Astrocyte (in vitro differentiated cells and primary cell): ENCODE data around the gene ARF3. TPM values are rescaled to one million over a fixed set of nuclear protein-coding genes. Genes with fewer than 3 reads are reported as not detected.
A peak's percentile ranks its signal among the peaks of the same experiment; 100 is the strongest.

ENCODE experiments used
- DNase-seq: peaks from one replicate; pipeline ENCODE4 v3.0.0-alpha.2; 2010; ENCODE audit warnings: low read depth
- FAIRE-seq: peaks from 2 replicates; lab custom pipeline; 2011; peaks lifted over from hg19 to GRCh38; lab: Jason Lieb, UNC
- H2AFZ ChIP-seq: 2 replicates; pipeline ENCODE4 v1.6.0; 2012; ENCODE audit warnings: low read depth, low read length, inconsistent platforms
- H3K27ac ChIP-seq: 2 replicates; pipeline ENCODE4 v1.5.1; 2011; ENCODE audit warnings: low read depth, low read length, inconsistent platforms
- H3K27me3 ChIP-seq: 2 replicates; pipeline ENCODE4 v1.6.0; 2011; ENCODE audit warnings: low read length, inconsistent platforms; ENCODE audit not compliant: insufficient read depth
- H3K36me3 ChIP-seq: 2 replicates; pipeline ENCODE4 v1.5.1; 2011; ENCODE audit warnings: low read length, inconsistent platforms; ENCODE audit not compliant: insufficient read depth
- H3K4me1 ChIP-seq: 2 replicates; pipeline ENCODE4 v1.5.1; 2011; ENCODE audit warnings: low read length, inconsistent platforms; ENCODE audit not compliant: insufficient read depth
- H3K4me2 ChIP-seq: 2 replicates; pipeline ENCODE4 v1.6.0; 2012; ENCODE audit warnings: low read length, inconsistent platforms
- H3K4me3 ChIP-seq: 2 replicates; pipeline ENCODE4 v1.5.1; 2011; ENCODE audit warnings: low read depth, mild to moderate bottlenecking, low read length, inconsistent platforms; ENCODE audit not compliant: insufficient read depth
- H3K79me2 ChIP-seq: 2 replicates; pipeline ENCODE4 v1.6.0; 2012; ENCODE audit warnings: mild to moderate bottlenecking, low read length, inconsistent platforms; ENCODE audit not compliant: insufficient read depth
- H3K9ac ChIP-seq: 2 replicates; pipeline ENCODE4 v1.6.0; 2012; ENCODE audit warnings: mild to moderate bottlenecking, low read length, inconsistent platforms
- H3K9me3 ChIP-seq: 2 replicates; pipeline ENCODE4 v1.5.1; 2012; ENCODE audit warnings: low read depth, mild to moderate bottlenecking, low read length, inconsistent platforms; ENCODE audit not compliant: insufficient read depth
- H4K20me1 ChIP-seq: 2 replicates; pipeline ENCODE4 v1.6.0; 2012; ENCODE audit warnings: low read length, inconsistent platforms; ENCODE audit not compliant: insufficient read depth
- H3K27ac Mint-ChIP-seq: one replicate; pipeline ENCODE4 v1.8.0; 2021; ENCODE audit warnings: mild to moderate bottlenecking, mixed read lengths; ENCODE audit not compliant: unreplicated experiment
- H3K27me3 Mint-ChIP-seq: one replicate; pipeline ENCODE4 v1.8.0; 2021; ENCODE audit warnings: low read depth, mixed read lengths; ENCODE audit not compliant: unreplicated experiment
- H3K36me3 Mint-ChIP-seq: one replicate; pipeline ENCODE4 v1.8.0; 2021; ENCODE audit warnings: low read depth, mixed read lengths; ENCODE audit not compliant: unreplicated experiment
- H3K4me1 Mint-ChIP-seq: one replicate; pipeline ENCODE4 v1.8.0; 2021; ENCODE audit warnings: low read depth, mixed read lengths; ENCODE audit not compliant: unreplicated experiment
- H3K4me3 Mint-ChIP-seq: one replicate; pipeline ENCODE4 v1.8.0; 2021; ENCODE audit warnings: mild to moderate bottlenecking, moderate library complexity, mixed read lengths; ENCODE audit not compliant: unreplicated experiment
- H3K9me3 Mint-ChIP-seq: one replicate; pipeline ENCODE4 v1.8.0; 2021; ENCODE audit warnings: mild to moderate bottlenecking, mixed read lengths; ENCODE audit not compliant: unreplicated experiment
- CTCF ChIP-seq: IDR thresholded peaks from 2 replicates; pipeline ENCODE4 v1.5.1; 2011; ENCODE audit warnings: low read depth, mild to moderate bottlenecking, inconsistent platforms, low read length, moderate library complexity; ENCODE audit not compliant: insufficient read depth
- EZH2 ChIP-seq: IDR thresholded peaks from 2 replicates; pipeline ENCODE4 v1.6.1; 2012; ENCODE audit warnings: mild to moderate bottlenecking, low read length, inconsistent platforms; ENCODE audit not compliant: insufficient read depth
- total RNA-seq: library from RNA; stranded (reverse); gene quantifications from 2 replicates; pipeline ENCODE4 v1.2.1, GENCODE V29; 2021

The ARF3 gene
- total RNA-seq, 1 donor from 2014 or later = 229 TPM

GRCh38 chr12:48929551-48929950 is 27.7 kb downstream of the ARF3 start:
- H3K4me2 ChIP-seq = no peak overlapping the region
- peaks cover 35% of the 10 kb centered on the region for H4K20me1 ChIP-seq
- DNase-seq (no peak), FAIRE-seq (no peak)
- no peaks in the 10 kb centered on the region for H3K9me3 ChIP-seq
- H3K4me1 Mint-ChIP-seq = peaks cover 4% of the 10 kb centered on the region
- H3K27me3 ChIP-seq = no peaks in the 10 kb centered on the region
- H2AFZ ChIP-seq = no peak overlapping the region
- H3K27me3 Mint-ChIP-seq = no peaks in the 10 kb centered on the region
- H3K79me2 ChIP-seq = peaks cover 7% of the 10 kb centered on the region
- peaks cover 24% of the 10 kb centered on the region for H3K36me3 Mint-ChIP-seq
- H3K4me3 Mint-ChIP-seq = no peak overlapping the region
- peaks cover 17% of the 10 kb centered on the region for H3K36me3 ChIP-seq
- no peak overlapping the region for H3K27ac ChIP-seq
- H3K9me3 Mint-ChIP-seq = no peaks in the 10 kb centered on the region
- TF ChIP-seq EZH2 = no peak
- TF ChIP-seq CTCF = no peak
- H3K9ac ChIP-seq = no peak overlapping the region
- H3K4me3 ChIP-seq = no peak overlapping the region
- H3K4me1 ChIP-seq = peaks cover 5% of the 10 kb centered on the region
- H3K27ac Mint-ChIP-seq = no peak overlapping the region

GRCh38 chr12:48927261-48927660 is 30.0 kb downstream of the ARF3 start:
- Histone ChIP-seq H3K27ac (no peak overlapping the region), H3K4me2 (no peak overlapping the region), H2AFZ (no peak overlapping the region), H3K27me3 (no peaks in the 10 kb centered on the region), H3K79me2 (peaks cover 11% of the 10 kb centered on the region), H3K4me1 (peaks cover 10% of the 10 kb centered on the region), H3K4me3 (no peak overlapping the region), H3K36me3 (peaks cover 16% of the 10 kb centered on the region), H3K9me3 (no peaks in the 10 kb centered on the region), H3K9ac (no peak overlapping the region), H4K20me1 (peaks cover 37% of the 10 kb centered on the region)
- FAIRE-seq = no peak
- H3K4me3 Mint-ChIP-seq = no peak overlapping the region
- H3K9me3 Mint-ChIP-seq = no peaks in the 10 kb centered on the region
- H3K36me3 Mint-ChIP-seq = peaks cover 27% of the 10 kb centered on the region
- TF ChIP-seq CTCF (no peak), EZH2 (no peak)
- H3K27ac Mint-ChIP-seq = no peak overlapping the region
- peaks cover 8% of the 10 kb centered on the region for H3K4me1 Mint-ChIP-seq
- peak; percentile 53 for DNase-seq
- H3K27me3 Mint-ChIP-seq = no peaks in the 10 kb centered on the region

GRCh38 chr12:48925304-48926011 is 31.8 kb downstream of the ARF3 start, which contains the start of gene FKBP11:
Gene FKBP11, minus strand, starts transcription at chr12:48925492. Its CDS starts 64 bp downstream, at chr12:48925428.
- Histone ChIP-seq H3K36me3 (peaks cover 28% of the 10 kb centered on the region), H3K27ac (peak within 1 kb of the TSS; percentile 85)
- peaks cover 5% of the 10 kb centered on the region for H3K4me1 Mint-ChIP-seq

More at GRCh38 chr12:48925304-48926011, 31.8 kb downstream of the ARF3 start, which contains the start of gene FKBP11:
- peak within 1 kb of the TSS; percentile 76 for H2AFZ ChIP-seq
- H3K27me3 ChIP-seq = no peaks in the 10 kb centered on the region
- H3K36me3 Mint-ChIP-seq = peaks cover 36% of the 10 kb centered on the region
- peaks cover 29% of the 10 kb centered on the region for H4K20me1 ChIP-seq
- no peaks in the 10 kb centered on the region for H3K9me3 ChIP-seq
- peak within 1 kb of the TSS; percentile 18 for H3K27ac Mint-ChIP-seq
- H3K4me3 ChIP-seq = peak within 1 kb of the TSS; percentile 92
- H3K4me3 Mint-ChIP-seq = peak within 1 kb of the TSS; percentile 85
- DNase-seq (peak; percentile 25), FAIRE-seq (no peak)
- no peaks in the 10 kb centered on the region for H3K27me3 Mint-ChIP-seq
- H3K9me3 Mint-ChIP-seq = no peaks in the 10 kb centered on the region
- peak within 1 kb of the TSS; percentile 98 for H3K4me2 ChIP-seq
- H3K79me2 ChIP-seq = peaks cover 11% of the 10 kb centered on the region
- peaks cover 10% of the 10 kb centered on the region for H3K4me1 ChIP-seq
- peak within 1 kb of the TSS; percentile 98 for H3K9ac ChIP-seq
- TF ChIP-seq EZH2 = no peak
- TF ChIP-seq CTCF = no peak
